Liver (tissue), 3 donors: Measurements from ENCODE around the gene AKAP13.

ENCODE experiments used
- CTCF ChIP-seq: fragments of 150-350 bp; IDR thresholded peaks from 2 replicates; pipeline ENCODE4 v1.5.1; 2017; ENCODE audit warnings: improper control_type of control experiment, low read depth, low read length; ENCODE audit not compliant: missing input control
- GABPA ChIP-seq, 2 donors: IDR thresholded peaks in 1 of 2; conservative IDR thresholded peaks in 1 of 2; 2 replicates each; pipeline ENCODE4 v1.6.1; 2016; ENCODE audit warnings: antibody characterized with exemption in 2 of 2, mild to moderate bottlenecking in 1 of 2, moderate library complexity in 1 of 2
- JUND ChIP-seq, 2 donors: IDR thresholded peaks; 2 replicates each; pipeline ENCODE4 v1.6.1; 2016; ENCODE audit warnings: antibody characterized with exemption in 2 of 2
- RAD21 ChIP-seq, 2 donors: IDR thresholded peaks; 2 replicates each; pipeline ENCODE4 v1.6.1; 2016; ENCODE audit warnings: antibody characterized with exemption in 2 of 2, mild to moderate bottlenecking in 2 of 2
- TAF1 ChIP-seq: conservative IDR thresholded peaks from 2 replicates; pipeline ENCODE4 v1.6.1; 2016; ENCODE audit warnings: antibody characterized with exemption, mild to moderate bottlenecking
- TF ChIP-seq, protein P1 (sequence below): IDR thresholded peaks from 2 replicates; pipeline ENCODE4 v1.6.1; 2016; ENCODE audit warnings: antibody characterized with exemption
- donor health status: healthy.
- donor health status: healthy.

DNA sequence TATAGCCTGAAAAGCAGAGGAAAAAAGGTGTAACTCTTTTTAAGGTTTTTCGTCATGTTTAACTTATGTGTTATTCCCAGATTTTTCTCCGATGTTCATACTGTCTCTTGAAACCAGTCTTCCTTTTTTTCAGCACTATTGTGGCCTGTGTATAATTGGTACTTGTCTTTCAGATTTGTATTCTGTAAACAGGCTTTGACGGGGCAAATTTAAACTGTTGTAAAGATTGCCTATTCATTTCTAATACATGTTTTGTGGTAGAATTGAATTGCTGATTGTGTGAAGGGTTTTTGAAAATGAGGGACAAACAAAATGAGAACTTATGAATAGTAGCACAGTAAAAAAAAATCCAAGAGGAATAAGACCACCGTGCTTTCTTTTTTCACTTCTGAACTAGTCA is 33.6 kb downstream of the AKAP13 start:
- TF ChIP-seq CTCF (no peak), RAD21 (IDR thresholded peaks at IDR 0.05) (no peak), JUND (IDR thresholded peaks at IDR 0.05) (no peak), TAF1 (no peak), GABPA (IDR thresholded peaks at IDR 0.05 in 1 of 2, conservative IDR thresholded peaks at IDR 0.05 in 1 of 2) (no peak)
- TF ChIP-seq, protein P1, sequence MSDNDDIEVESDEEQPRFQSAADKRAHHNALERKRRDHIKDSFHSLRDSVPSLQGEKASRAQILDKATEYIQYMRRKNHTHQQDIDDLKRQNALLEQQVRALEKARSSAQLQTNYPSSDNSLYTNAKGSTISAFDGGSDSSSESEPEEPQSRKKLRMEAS: no peak
